HepG2 (cell line): ENCODE measurements around the gene FGFR4. TPM values are rescaled to one million over a fixed set of nuclear protein-coding genes. Genes with fewer than 3 reads are reported as not detected.
A peak's percentile ranks its signal among the peaks of the same experiment; 100 is the strongest.

ENCODE experiments used
- ATAC-seq: fragments of 200-7000 bp; cut with Tn5 transposase; 3 replicates; pipeline ENCODE4 v1.9.1; 2020; ENCODE audit warnings: mild to moderate bottlenecking, moderate library complexity
- BruUV-seq: library from RNA; stranded (reverse); fragments of 400-500 nt; replicated peaks from 2 replicates; lab custom pipeline; 2021; lab: Mats Ljungman, UMichigan
- CTCF ChIA-PET: fragments of 300-600 bp; formaldehyde crosslinking; extraction: SDS; loops from one replicate; lab custom pipeline; 2021; ENCODE audit warnings: low total read pairs, inconsistent platforms, low intra/inter-chr PET ratio; lab: Yijun Ruan, JAX
- POLR2A ChIA-PET: fragments of 350-600 bp; sonication (Branson Sonifier 250); formaldehyde crosslinking; loops from one replicate; lab custom pipeline; 2020; ENCODE audit warnings: antibody characterized with exemption, inconsistent platforms; lab: Yijun Ruan, JAX
- DNase-seq: peaks from one replicate; pipeline ENCODE4 v3.0.0-alpha.2; 2015; ENCODE audit warnings: low spot score
- FAIRE-seq: peaks from 3 replicates; lab custom pipeline; 2011; peaks lifted over from hg19 to GRCh38; lab: Jason Lieb, UNC
- H2AFZ ChIP-seq: one replicate; pipeline ENCODE4 v1.6.1; 2011; ENCODE audit warnings: low read length, inconsistent platforms
- H3K27ac ChIP-seq: fragments of 300-600 bp; 3 replicates; pipeline ENCODE4 v1.8.0; 2011; ENCODE audit warnings: mixed run types, mild to moderate bottlenecking, mixed read lengths, low read length, inconsistent platforms; ENCODE audit not compliant: insufficient read depth; ENCODE audit errors: extremely low read length
- H3K27me3 ChIP-seq, 2 experiments: fragments of 200-600 bp in 1 of 2; 2 replicates in 1 of 2; 3 replicates in 1 of 2; pipeline versions ENCODE4 v1.6.0 to v1.8.0; 2011; ENCODE audit warnings: low read length in 2 of 2, mild to moderate bottlenecking in 2 of 2, moderate library complexity in 2 of 2, inconsistent platforms in 1 of 2; ENCODE audit not compliant: insufficient read depth in 2 of 2, control insufficient read depth in 1 of 2
- H3K36me3 ChIP-seq, 2 experiments: fragments of 200-600 bp in 1 of 2; replicated peaks in 1 of 2; 2 replicates in 1 of 2; 3 replicates in 1 of 2; pipeline versions ENCODE4 v1.5.1 to v1.8.0; 2011; ENCODE audit warnings: low read length in 2 of 2, inconsistent platforms in 1 of 2; ENCODE audit not compliant: insufficient read depth in 2 of 2, control insufficient read depth in 1 of 2
- H3K4me1 ChIP-seq: 2 replicates; pipeline ENCODE4 v1.5.1; 2012; ENCODE audit warnings: low read length, inconsistent platforms; ENCODE audit not compliant: insufficient read depth
- H3K4me2 ChIP-seq: 2 replicates; pipeline ENCODE4 v1.6.0; 2011; ENCODE audit warnings: low read depth, low read length, inconsistent platforms
- H3K4me3 ChIP-seq, 3 experiments: fragments of 200-600 bp in 1 of 3; sonication (generic), shearing (Covaris generic) in 1 of 3; replicated peaks in 1 of 3; 2 replicates each; pipeline ENCODE4 v1.5.1; 2011 to 2016; ENCODE audit warnings: low read length in 3 of 3, inconsistent platforms in 2 of 3, low read depth in 2 of 3, mild to moderate bottlenecking in 2 of 3, control low read depth in 1 of 3, mixed read lengths in 1 of 3; ENCODE audit not compliant: insufficient read depth in 1 of 3
- H3K79me2 ChIP-seq: one replicate; pipeline ENCODE4 v1.6.1; 2011; ENCODE audit warnings: low read length, inconsistent platforms; ENCODE audit not compliant: insufficient read depth
- H3K9ac ChIP-seq: 2 replicates; pipeline ENCODE4 v1.6.0; 2011; ENCODE audit warnings: mild to moderate bottlenecking, low read depth, low read length, inconsistent platforms; ENCODE audit not compliant: insufficient read depth
- H3K9me3 ChIP-seq: 2 replicates; pipeline ENCODE4 v1.5.1; 2012; ENCODE audit warnings: mild to moderate bottlenecking, low read length
- H4K20me1 ChIP-seq: 2 replicates; pipeline ENCODE4 v1.6.0; 2011; ENCODE audit warnings: inconsistent platforms, mild to moderate bottlenecking, low read length, moderate library complexity; ENCODE audit not compliant: insufficient read depth
- CBFB ChIP-seq: sonication (generic); formaldehyde crosslinking; IDR thresholded peaks from 2 replicates; pipeline ENCODE4 v1.4.0; 2020; ENCODE audit warnings: missing genetic modification reagents
- CEBPB ChIP-seq: IDR thresholded peaks from 2 replicates; pipeline ENCODE4 v1.6.1; 2011; ENCODE audit warnings: low read depth, low read length, improper control_type of control experiment, borderline replicate concordance
- GABPB1 ChIP-seq: IDR thresholded peaks from 2 replicates; pipeline ENCODE4 v1.6.1; 2016; ENCODE audit warnings: mild to moderate bottlenecking, missing genetic modification reagents, moderate library complexity, missing compliant biosample characterization
- HOXA9 ChIP-seq: sonication (generic); formaldehyde crosslinking; IDR thresholded peaks from 2 replicates; pipeline ENCODE4 v1.8.1; 2022; ENCODE audit warnings: missing genetic modification reagents, mild to moderate bottlenecking, moderate library complexity, borderline replicate concordance
- MED13 ChIP-seq: sonication (generic); formaldehyde crosslinking; IDR thresholded peaks from 2 replicates; pipeline ENCODE4 v1.5.0; 2020; ENCODE audit warnings: missing genetic modification reagents
- MTERF4 ChIP-seq: sonication (generic); formaldehyde crosslinking; IDR thresholded peaks from 2 replicates; pipeline ENCODE4 v1.8.0; 2023; ENCODE audit warnings: mild to moderate bottlenecking, missing genetic modification reagents
- RELA ChIP-seq: sonication (generic); formaldehyde crosslinking; IDR thresholded peaks from 2 replicates; pipeline ENCODE4 v1.4.0; 2020; ENCODE audit warnings: missing genetic modification reagents
- RXRB ChIP-seq: IDR thresholded peaks from 2 replicates; pipeline ENCODE4 v1.6.1; 2016; ENCODE audit warnings: borderline replicate concordance, missing genetic modification reagents, missing compliant biosample characterization
- YEATS2 ChIP-seq: sonication (generic); formaldehyde crosslinking; IDR thresholded peaks from 2 replicates; pipeline ENCODE4 v1.4.0; 2020; ENCODE audit warnings: missing genetic modification reagents, borderline replicate concordance
- ZC3H13 ChIP-seq: sonication (generic); formaldehyde crosslinking; IDR thresholded peaks from 2 replicates; pipeline ENCODE4 v1.8.1; 2023; ENCODE audit warnings: mild to moderate bottlenecking, missing genetic modification reagents, moderate library complexity
- ZNF274 ChIP-seq: sonication (generic); formaldehyde crosslinking; IDR thresholded peaks from 2 replicates; pipeline ENCODE4 v1.5.1; 2020; ENCODE audit warnings: mild to moderate bottlenecking, missing genetic modification reagents
- ZNF343 ChIP-seq: sonication (generic); formaldehyde crosslinking; IDR thresholded peaks from 2 replicates; pipeline ENCODE4 v1.4.0; 2020; ENCODE audit warnings: mild to moderate bottlenecking, missing genetic modification reagents
- ZNF563 ChIP-seq: sonication (generic); formaldehyde crosslinking; IDR thresholded peaks from 2 replicates; pipeline ENCODE4 v1.8.0; 2022; ENCODE audit warnings: mild to moderate bottlenecking, moderate library complexity, missing genetic modification reagents
- ZNF589 ChIP-seq: sonication (generic); formaldehyde crosslinking; conservative IDR thresholded peaks from 2 replicates; pipeline ENCODE4 v1.8.0; 2022; ENCODE audit warnings: mild to moderate bottlenecking, moderate library complexity, missing genetic modification reagents
- ZNF800 ChIP-seq: sonication (generic); formaldehyde crosslinking; IDR thresholded peaks from 2 replicates; pipeline ENCODE4 v1.4.0; 2020; ENCODE audit warnings: missing genetic modification reagents
- WGBS: methylation state at CpG from one replicate; pipeline ENCODE4 v1.1.6; 2017; ENCODE audit warnings: low lambda C conversion rate; 5-methylcytosine and 5-hydroxymethylcytosine counted together
- in situ Hi-C: cut with HindIII; loops from 2 replicates; pipeline ENCODE4 v1.10.0; 2017; ENCODE audit warnings: low pct_unique_long_range_greater_than_20kb; ENCODE audit not compliant: extremely low pct_ligation_motif_present
- intact Hi-C: fragments of 100-400 bp; cut with micrococcal nuclease; formaldehyde crosslinking; loops from one replicate; pipeline ENCODE4 v1.10.0; 2022; ENCODE audit not compliant: unreplicated experiment
- polyA plus RNA-seq, 8 experiments: library from polyadenylated mRNA; depleted of rRNA in 3 of 8; stranded (reverse) in 7 of 8; unstranded in 1 of 8; fragments of >200 nt; fragmentation: Illumina TruSeq in 4 of 8; extraction: Trizol in 4 of 8; gene quantifications; 2 replicates each; pipeline versions ENCODE4 v1.2.1 to v1.2.3, GENCODE V29; 2011 to 2016; ENCODE audit warnings: low read depth in 4 of 8, missing spikeins in 1 of 8, mixed read lengths in 1 of 8; ENCODE audit not compliant: insufficient read depth in 1 of 8
- total RNA-seq, 5 experiments: library from RNA; depleted of rRNA; stranded (reverse); fragments of >200 nt; fragmentation: Illumina TruSeq; extraction: Trizol; gene quantifications; 2 replicates each; pipeline ENCODE4 v1.2.3, GENCODE V29; 2016; ENCODE audit warnings: low read depth in 1 of 5
- TF ChIP-seq, protein P1 (sequence below): sonication (generic); formaldehyde crosslinking; IDR thresholded peaks from 2 replicates; pipeline ENCODE4 v1.4.0; 2020; ENCODE audit warnings: mild to moderate bottlenecking, low read depth, missing genetic modification reagents

The FGFR4 gene
- total and polyA plus RNA-seq, 2 of the 13 experiments (the other 11 are each of a cell fraction or from before 2014, with no cell fraction given) = 129 to 219 TPM

DNA sequence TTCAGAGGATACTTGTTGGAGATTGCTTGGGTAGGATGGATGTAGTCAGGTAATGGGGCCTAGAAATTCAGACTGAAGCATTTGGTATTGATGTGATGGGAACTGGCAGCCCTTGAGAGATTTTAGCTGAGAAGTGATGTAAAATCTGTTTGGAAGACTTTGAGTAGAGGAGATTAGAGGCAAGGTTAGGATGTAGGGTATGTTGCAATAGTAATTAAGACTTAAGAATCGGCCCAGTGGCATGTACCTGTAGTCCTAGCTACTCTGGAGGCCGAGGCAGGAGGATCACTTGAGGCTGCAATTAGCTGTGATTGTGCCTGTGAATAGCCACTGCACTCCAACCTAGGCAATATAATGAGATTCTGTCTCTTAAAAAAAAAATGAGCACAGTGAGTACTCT is 53.6 kb downstream of the FGFR4 start:
- POLR2A ChIA-PET = no interaction called here
- no peak for ATAC-seq
- Histone ChIP-seq H3K27me3 (peaks cover 0 to 2% of the 10 kb centered on the region in 2 experiments; a peak in 1 of 5 replicates), H3K36me3 (no peaks in the 10 kb centered on the region), H3K27ac (no peak overlapping the region), H4K20me1 (no peaks in the 10 kb centered on the region), H3K4me3 (no peak overlapping the region), H3K4me2 (no peak overlapping the region), H3K9ac (no peak overlapping the region), H2AFZ (no peak overlapping the region), H3K4me1 (no peaks in the 10 kb centered on the region), H3K9me3 (no peaks in the 10 kb centered on the region), H3K79me2 (no peaks in the 10 kb centered on the region)
- intact Hi-C loops = no loop called here
- BruUV-seq = no TSS peak
- no peak for DNase-seq
- no peak for TF ChIP-seq ZNF800 (CRISPR knock-in tag)
- TF ChIP-seq CEBPB = 0 out of 2 replicates have a peak, but pooled peaks have one; percentile 8
- CTCF ChIA-PET = no interaction called here
- no peak for FAIRE-seq
- in situ Hi-C loops = no loop called here
- 0% methylated on average over 2 of the region's 2 CpGs for WGBS

GRCh38 chr5:177141496-177141895 is 54.8 kb downstream of the FGFR4 start:
- in situ Hi-C loops = no loop called here
- CTCF ChIA-PET = no interaction called here

More at GRCh38 chr5:177141496-177141895, 54.8 kb downstream of the FGFR4 start:
- FAIRE-seq (no peak), ATAC-seq (no peak), DNase-seq (no peak)
- H3K79me2 ChIP-seq = no peaks in the 10 kb centered on the region
- BruUV-seq = no TSS peak
- 37% methylated on average over 3 of the region's 3 CpGs for WGBS
- no peak overlapping the region for H3K27ac ChIP-seq
- H3K27me3 ChIP-seq = no peaks in the 10 kb centered on the region; a peak in 1 of 5 replicates
- no peaks in the 10 kb centered on the region for H4K20me1 ChIP-seq
- no peak for TF ChIP-seq MTERF4 (CRISPR knock-in tag)
- no peak for TF ChIP-seq GABPB1 (CRISPR knock-in tag)
- TF ChIP-seq YEATS2 (CRISPR knock-in tag) = no peak
- TF ChIP-seq ZNF343 (CRISPR knock-in tag) = no peak
- TF ChIP-seq ZC3H13 (CRISPR knock-in tag) = no peak
- no peak for TF ChIP-seq CBFB (CRISPR knock-in tag)
- TF ChIP-seq RELA (CRISPR knock-in tag) = no peak
- no peak for TF ChIP-seq MED13 (CRISPR knock-in tag)
- TF ChIP-seq RXRB (CRISPR knock-in tag) = no peak
- no peak for TF ChIP-seq ZNF589 (CRISPR knock-in tag)
- TF ChIP-seq, protein P1, sequence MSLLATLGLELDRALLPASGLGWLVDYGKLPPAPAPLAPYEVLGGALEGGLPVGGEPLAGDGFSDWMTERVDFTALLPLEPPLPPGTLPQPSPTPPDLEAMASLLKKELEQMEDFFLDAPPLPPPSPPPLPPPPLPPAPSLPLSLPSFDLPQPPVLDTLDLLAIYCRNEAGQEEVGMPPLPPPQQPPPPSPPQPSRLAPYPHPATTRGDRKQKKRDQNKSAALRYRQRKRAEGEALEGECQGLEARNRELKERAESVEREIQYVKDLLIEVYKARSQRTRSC (CRISPR knock-in tag) = no peak
- TF ChIP-seq HOXA9 = no peak
- TF ChIP-seq ZNF274 (CRISPR knock-in tag) = no peak
- no peak for TF ChIP-seq ZNF563
- no peak overlapping the region for H3K4me2 ChIP-seq
- no peaks in the 10 kb centered on the region for H3K9me3 ChIP-seq
- H3K4me3 ChIP-seq = no peak overlapping the region
- H3K4me1 ChIP-seq = no peaks in the 10 kb centered on the region
- POLR2A ChIA-PET = no interaction called here
- no peak overlapping the region for H3K9ac ChIP-seq
- intact Hi-C loops = no loop called here
- no peaks in the 10 kb centered on the region for H3K36me3 ChIP-seq
- H2AFZ ChIP-seq = no peak overlapping the region
